ENCODE results near the gene OR5AC2. TPM values are rescaled to one million over a fixed set of nuclear protein-coding genes. Genes with fewer than 3 reads are reported as not detected.

The OR5AC2 gene
- total and polyA plus RNA-seq, 2 experiments from 2014 or later, result not detected

- Mint-ChIP-seq H3K4me1 (no peaks in the 10 kb centered on the region), H3K27me3 (ENCODE audit: insufficient read depth, low read depth, poor library complexity) (no peaks in the 10 kb centered on the region), H3K27ac (no peak overlapping the region), H3K4me3 (no peak overlapping the region), H3K36me3 (ENCODE audit: low read depth) (no peaks in the 10 kb centered on the region; the same call in 2 of the 3 replicates), H3K9me3 (peaks cover 9% of the 10 kb centered on the region)
- H3K27me3 ChIP-seq (ENCODE audit: insufficient read depth), result no peaks in the 10 kb centered on the region
- H3K9me2 ChIP-seq (ENCODE audit: insufficient read depth), result no peaks in the 10 kb centered on the region
- no peaks in the 10 kb centered on the region for H3K36me3 ChIP-seq (ENCODE audit: insufficient read depth)
- H3K4me3 ChIP-seq, result no peak overlapping the region
- ATAC-seq (no peak), DNase-seq (ENCODE audit: low spot score) (no peak)
- no peak overlapping the region for H3K4me2 ChIP-seq
- no peak for TF ChIP-seq NANOG (IDR thresholded peaks at IDR 0.05; ENCODE audit: borderline replicate concordance)
- no peak for TF ChIP-seq REST (IDR thresholded peaks at IDR 0.05; ENCODE audit: unreplicated experiment)
- no peak for TF ChIP-seq STAT1 (IDR thresholded peaks at IDR 0.05; ENCODE audit: unreplicated experiment)
- no peak for TF ChIP-seq EZH2 (IDR thresholded peaks at IDR 0.05; ENCODE audit: low read depth, unreplicated experiment)
- no peak for TF ChIP-seq ZNF462 (CRISPR knock-in tag; IDR thresholded peaks at IDR 0.05)
- TF ChIP-seq POLR2AphosphoS5 (IDR thresholded peaks at IDR 0.05; ENCODE audit: low read depth), result no peak
- TF ChIP-seq EZH2phosphoT487 (IDR thresholded peaks at IDR 0.05; ENCODE audit: unreplicated experiment), result no peak
- TF ChIP-seq CTCF (conservative IDR thresholded peaks at IDR 0.05; ENCODE audit: low read depth in 2 of 2), result no peak
- TF ChIP-seq JUNB (IDR thresholded peaks at IDR 0.05; ENCODE audit: unreplicated experiment), result no peak
- TF ChIP-seq ETS1 (IDR thresholded peaks at IDR 0.05), result no peak
- no peak for TF ChIP-seq CREB1 (CRISPR knock-in tag; IDR thresholded peaks at IDR 0.05; ENCODE audit: low read depth)
- TF ChIP-seq ZNF331 (CRISPR knock-in tag; IDR thresholded peaks at IDR 0.05; ENCODE audit: low read depth), result no peak
- TF ChIP-seq ZNF114 (CRISPR knock-in tag; IDR thresholded peaks at IDR 0.05), result no peak
- H3K27ac ChIP-seq (ENCODE audit: low read depth), result no peak overlapping the region
- no peaks in the 10 kb centered on the region for H3F3A ChIP-seq (replicated peaks; ENCODE audit: low read depth)
- H3K4me1 ChIP-seq (ENCODE audit: insufficient read depth), result no peaks in the 10 kb centered on the region
- no peak overlapping the region for H2AFZ ChIP-seq
- H4K20me1 ChIP-seq (replicated peaks; ENCODE audit: insufficient read depth), result no peaks in the 10 kb centered on the region
- H3K79me2 ChIP-seq (replicated peaks; ENCODE audit: insufficient read depth), result no peaks in the 10 kb centered on the region
Measured at GRCh38 chr3:98099848-98100247, 12.9 kb downstream of the OR5AC2 start.

All from GM23338 (cell line).